ENCODE results near the gene PPM1K.
"Not testable (repeated sequence)": the region's sequence is repeated elsewhere in the genome, so short reads cannot be mapped to it uniquely, and the experiment has no call there.

The PPM1K gene

GRCh38 chr4:88284439-88285234, at the start of gene PPM1K:
Gene PPM1K, minus strand, starts transcription at chr4:88284561. Its CDS starts 5,978 bp downstream, at chr4:88278583.
- peak; percentile 99 for DNase-seq (ENCODE audit: low read depth)

DNA sequence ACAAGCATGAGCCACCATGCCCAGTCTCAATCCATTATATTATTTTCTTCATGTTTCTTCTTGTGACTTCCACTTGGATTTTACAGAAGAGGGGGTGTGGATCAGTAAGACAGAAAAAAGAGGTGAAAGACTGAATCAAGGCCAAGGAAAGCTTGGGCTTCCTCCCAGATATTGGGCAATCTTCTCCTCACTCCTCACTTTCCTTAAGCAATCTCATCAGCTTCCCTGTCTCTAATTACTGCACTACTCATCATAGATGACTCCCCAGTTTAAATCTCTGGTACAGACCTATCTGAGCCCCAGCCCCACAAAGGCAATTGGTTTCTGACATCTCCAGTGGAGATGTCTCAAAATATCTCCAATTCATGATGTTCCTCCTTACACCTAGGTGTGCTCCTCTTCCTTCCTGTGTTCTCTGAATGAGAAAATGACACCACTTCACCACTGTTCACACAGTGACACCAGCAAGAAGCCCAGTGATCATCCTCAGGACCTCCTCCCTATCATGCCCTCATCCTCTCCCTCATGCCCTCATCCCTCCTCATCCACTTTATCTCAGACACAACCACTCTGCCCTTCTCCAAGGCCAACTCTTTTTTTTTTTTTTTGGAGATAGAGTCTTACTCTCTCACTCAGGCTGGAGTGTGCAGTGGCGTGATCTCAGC, 49.5 kb upstream of the PPM1K start:
- no peak for DNase-seq (ENCODE audit: low read depth)

DNA sequence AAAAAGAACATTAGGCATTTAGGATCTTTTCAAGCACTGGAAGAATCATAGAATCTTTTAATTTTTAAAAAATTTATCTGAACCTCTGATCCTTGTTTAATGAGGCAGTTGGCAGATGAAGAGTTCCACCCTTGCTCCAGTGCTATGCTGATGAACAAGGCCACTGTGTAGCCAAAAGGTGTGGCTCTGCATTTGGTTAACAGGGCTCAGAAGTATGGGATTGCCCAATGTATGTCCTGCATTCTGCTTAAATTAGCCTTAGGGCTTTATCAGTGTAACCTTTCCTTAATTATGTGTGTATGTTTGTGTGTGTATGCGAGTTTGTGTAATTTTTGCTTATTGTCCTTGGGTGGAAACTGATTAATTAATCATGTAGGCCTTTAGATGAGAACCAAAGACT, 43.3 kb upstream of the PPM1K start:
- DNase-seq (ENCODE audit: low read depth): no peak

GRCh38 chr4:88320780-88321373, 36.5 kb upstream of the PPM1K start:
- no peak for DNase-seq (ENCODE audit: low read depth)

- no peak for DNase-seq (ENCODE audit: low read depth)
These were observed 35.9 kb upstream of the PPM1K start for GRCh38 chr4:88320224-88320779.

DNA sequence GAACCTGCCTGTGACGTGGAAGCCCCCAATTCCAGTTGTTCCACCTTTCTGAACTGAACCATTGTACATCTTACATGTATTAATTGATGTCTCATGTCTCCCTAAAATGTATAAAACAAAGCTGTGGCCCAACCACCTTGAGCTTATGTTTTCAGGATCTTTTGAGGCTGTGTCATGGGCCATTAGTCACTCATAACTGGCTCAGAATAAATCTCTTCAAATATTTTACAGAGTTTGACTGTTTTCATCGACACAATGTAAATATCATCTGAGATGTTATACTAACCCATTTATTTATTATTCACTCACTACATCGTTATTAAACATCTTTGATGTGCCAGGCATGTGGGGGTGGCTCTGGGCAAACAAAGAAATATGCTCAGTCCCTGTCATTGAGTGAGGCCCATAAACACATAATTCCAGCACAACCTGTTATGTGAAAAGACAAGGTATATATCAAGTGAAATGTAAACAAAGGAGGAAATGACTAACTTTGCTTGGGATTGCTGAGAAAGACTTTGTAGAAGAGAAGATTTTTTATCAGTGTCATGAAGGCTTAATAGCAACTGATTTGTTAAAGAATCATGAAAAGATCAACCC, 34.5 kb upstream of the PPM1K start:
- no peak for DNase-seq (ENCODE audit: low read depth)

DNA sequence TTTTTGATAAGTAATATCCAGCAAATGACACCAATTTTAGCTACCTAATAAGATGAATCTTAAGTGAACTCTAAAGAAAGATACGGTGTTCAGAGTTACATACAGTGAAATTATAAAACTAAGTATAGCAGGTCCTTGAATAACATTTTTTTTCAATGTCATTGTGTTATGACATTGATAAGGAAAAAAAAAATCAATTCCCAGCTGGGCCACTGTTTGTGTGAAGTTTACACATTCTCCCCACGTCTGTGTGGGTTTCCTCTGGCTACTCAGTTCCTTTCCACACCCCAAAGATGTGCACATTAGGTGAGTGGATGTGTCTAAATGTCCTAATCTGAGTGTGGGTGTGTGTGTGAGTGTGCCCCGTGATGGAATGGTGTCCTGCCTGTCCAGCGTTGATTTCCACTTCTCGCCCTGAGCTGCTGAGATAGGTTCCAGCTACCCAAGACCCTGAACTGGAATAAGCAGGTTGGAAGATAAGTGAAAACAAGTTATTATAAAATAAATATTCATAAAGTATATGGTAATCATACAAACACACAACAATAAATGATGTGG, 31.2 kb upstream of the PPM1K start:
- no peak for DNase-seq (ENCODE audit: low read depth)

- DNase-seq (ENCODE audit: low read depth): not testable (repeated sequence)
These were observed 28.8 kb upstream of the PPM1K start for GRCh38 chr4:88313088-88313624.

DNA sequence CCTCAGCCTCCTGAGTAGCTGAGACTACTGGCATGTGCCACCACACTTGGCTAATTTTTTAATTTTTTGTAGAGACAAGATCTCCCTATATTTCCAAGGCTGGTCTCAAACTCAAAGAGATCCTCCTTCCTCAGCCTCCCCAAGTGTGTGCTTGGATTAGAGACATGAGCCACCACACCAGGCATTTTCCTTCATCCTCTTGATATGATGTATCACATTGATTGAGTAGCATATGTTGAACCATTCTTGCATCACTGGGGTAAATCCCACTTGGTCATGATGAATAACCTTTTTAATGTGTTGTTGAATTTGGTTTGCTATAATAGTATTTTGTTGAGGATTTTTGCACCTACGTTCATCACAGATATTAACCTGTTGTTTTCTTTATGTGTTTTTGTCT, 24.2 kb upstream of the PPM1K start:
- no peak for DNase-seq (ENCODE audit: low read depth)

DNA sequence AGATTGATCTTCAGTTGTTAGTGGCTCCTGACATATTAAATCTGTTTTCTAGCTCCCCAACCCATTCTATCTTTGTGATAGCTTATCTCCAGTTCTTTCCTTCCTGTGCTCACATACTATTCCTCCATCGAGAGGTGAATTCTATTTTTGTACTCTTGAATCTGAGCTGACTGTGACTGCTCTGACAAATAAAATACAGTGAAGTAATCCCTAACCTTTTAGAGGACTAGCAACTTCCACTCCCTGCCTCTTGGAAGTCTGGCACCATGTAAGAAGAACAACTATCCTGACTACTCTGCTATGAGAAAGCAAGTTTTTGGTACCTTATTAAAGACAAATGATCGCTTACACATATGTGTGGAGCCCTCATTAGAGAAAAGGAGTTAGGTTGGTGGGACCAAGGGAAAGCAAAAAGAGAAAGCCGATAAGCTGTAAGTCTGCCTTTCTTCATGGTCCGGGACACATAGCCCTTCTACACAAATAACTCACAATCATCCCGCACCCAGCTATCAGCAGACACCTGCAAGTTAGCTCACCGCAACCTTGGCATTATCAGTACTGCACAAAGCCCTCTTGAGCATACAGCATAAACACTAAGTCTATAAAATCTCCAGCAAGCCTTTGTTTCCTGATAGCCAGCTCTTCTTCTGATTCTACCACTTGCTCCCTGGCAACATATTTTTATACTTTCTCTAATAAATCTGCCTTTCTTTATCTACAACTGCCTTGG, 13.5 kb upstream of the PPM1K start:
- DNase-seq (ENCODE audit: low read depth): no peak

GRCh38 chr4:88297212-88297516, 12.8 kb upstream of the PPM1K start:
- no peak for DNase-seq (ENCODE audit: low read depth)

- DNase-seq (ENCODE audit: low read depth): no peak
These were observed 12.3 kb upstream of the PPM1K start for GRCh38 chr4:88296413-88297211.

DNA sequence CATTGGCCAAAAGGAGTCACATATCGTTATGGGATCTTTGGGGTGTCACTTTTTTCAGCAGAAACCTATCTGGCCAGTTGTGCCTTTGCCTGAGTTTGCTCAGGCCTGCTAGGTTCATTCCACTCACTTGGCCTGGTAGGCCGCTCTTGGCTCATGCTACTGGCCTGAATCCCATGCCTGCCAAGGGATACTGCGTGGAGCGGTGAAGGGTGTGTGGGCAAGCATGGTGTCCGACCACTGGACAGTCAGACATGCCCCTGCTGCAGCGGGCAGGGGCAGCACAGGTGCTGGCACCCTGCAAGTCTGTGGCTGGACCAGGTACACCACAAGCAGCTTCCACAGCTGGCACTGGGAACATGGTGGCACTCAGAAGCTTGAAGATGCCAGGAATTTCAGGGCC, 11.3 kb upstream of the PPM1K start:
- DNase-seq (ENCODE audit: low read depth): no peak

- no peak for DNase-seq (ENCODE audit: low read depth)
These were observed 6.6 kb upstream of the PPM1K start for GRCh38 chr4:88291003-88291402.

- DNase-seq (ENCODE audit: low read depth): no peak
These were observed 2.5 kb upstream of the PPM1K start for GRCh38 chr4:88286897-88287296.

- no peak for DNase-seq (ENCODE audit: low read depth)
These were observed 883 bp upstream of the PPM1K start for GRCh38 chr4:88285235-88285653.

- DNase-seq (ENCODE audit: low read depth): peak; percentile 47
These were observed 511 bp downstream of the PPM1K start for GRCh38 chr4:88283661-88284438.

DNA sequence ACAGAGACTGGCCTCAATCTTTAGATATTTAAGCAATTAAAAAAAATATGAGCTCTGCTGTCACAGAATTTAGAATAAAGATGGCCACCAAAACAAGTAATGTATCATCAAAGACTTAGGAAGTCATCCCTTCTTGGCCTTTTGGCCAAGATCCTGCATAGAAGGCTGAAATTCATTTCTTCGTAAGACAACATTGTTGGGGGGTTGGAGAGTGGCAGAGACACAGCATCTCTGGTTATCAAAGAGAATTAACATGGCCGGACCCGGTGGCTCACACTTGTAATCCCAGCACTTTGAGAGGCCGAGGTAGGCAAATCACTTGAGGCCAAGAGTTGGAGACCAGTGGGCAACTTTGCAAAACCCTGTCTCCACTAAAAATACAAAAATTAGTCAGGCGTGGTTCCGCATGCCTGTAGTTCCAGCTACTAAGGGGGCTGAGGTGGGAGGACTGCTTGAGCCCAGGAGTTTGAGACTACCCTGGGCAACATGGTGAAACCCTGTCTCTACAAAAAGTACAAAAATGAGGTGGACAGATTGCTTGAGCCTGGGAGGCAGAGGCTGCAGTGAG, 4.0 kb downstream of the PPM1K start:
- no peak for DNase-seq (ENCODE audit: low read depth)

GRCh38 chr4:88277711-88278225, 6.6 kb downstream of the PPM1K start:
- no peak for DNase-seq (ENCODE audit: low read depth)

Data from stimulated activated CD8-positive, alpha-beta memory T cell treated with anti-CD3 and anti-CD28 coated beads, Interleukin-12 subunit alpha, Interleukin-12 subunit beta, amount 100 ng/mL, for 4 hours (primary cell).